ENCODE results near the gene RPL18A. TPM values are rescaled to one million over a fixed set of nuclear protein-coding genes. Genes with fewer than 3 reads are reported as not detected.

Gene RPL18A
- polyA plus RNA-seq, 1 of the 3 experiments (the other 2 are of a cell fraction) = 2,695 TPM

DNA sequence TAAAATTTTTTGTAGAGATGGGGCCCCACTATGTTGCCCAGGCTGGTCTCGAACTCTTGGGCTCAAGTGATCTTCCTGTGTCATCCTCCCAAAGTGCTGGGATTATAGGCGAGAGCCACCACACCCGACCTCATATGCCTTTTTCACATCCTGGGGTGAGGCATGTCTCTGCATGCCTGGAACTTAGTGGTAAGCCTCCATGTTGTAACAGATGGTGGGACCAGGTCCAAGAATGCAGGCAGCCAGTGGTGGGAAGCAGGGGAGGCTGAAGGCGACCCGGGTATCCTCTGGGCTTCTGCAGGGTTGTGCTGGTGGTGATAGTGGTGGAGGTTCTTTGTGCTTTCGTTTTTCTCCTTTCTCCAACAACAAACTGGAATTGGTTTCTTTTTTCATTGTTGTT, 43.0 kb downstream of the RPL18A start (continued):
- TF ChIP-seq, protein P1, sequence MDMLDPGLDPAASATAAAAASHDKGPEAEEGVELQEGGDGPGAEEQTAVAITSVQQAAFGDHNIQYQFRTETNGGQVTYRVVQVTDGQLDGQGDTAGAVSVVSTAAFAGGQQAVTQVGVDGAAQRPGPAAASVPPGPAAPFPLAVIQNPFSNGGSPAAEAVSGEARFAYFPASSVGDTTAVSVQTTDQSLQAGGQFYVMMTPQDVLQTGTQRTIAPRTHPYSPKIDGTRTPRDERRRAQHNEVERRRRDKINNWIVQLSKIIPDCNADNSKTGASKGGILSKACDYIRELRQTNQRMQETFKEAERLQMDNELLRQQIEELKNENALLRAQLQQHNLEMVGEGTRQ (IDR thresholded peaks at IDR 0.05; ENCODE audit: borderline replicate concordance, low read depth, low read length) = no peak
- TF ChIP-seq POLR2AphosphoS5 (IDR thresholded peaks at IDR 0.05; ENCODE audit: low read depth, low read length) (no peak), TEAD4 (IDR thresholded peaks at IDR 0.05; ENCODE audit: borderline replicate concordance, insufficient read depth) (no peak), MEF2A (IDR thresholded peaks at IDR 0.05; ENCODE audit: borderline replicate concordance, low read depth) (no peak), SMC3 (IDR thresholded peaks at IDR 0.05; ENCODE audit: low read depth, low read length) (no peak), FOXM1 (IDR thresholded peaks at IDR 0.05; ENCODE audit: low read depth) (no peak)
- TF ChIP-seq, protein P2, sequence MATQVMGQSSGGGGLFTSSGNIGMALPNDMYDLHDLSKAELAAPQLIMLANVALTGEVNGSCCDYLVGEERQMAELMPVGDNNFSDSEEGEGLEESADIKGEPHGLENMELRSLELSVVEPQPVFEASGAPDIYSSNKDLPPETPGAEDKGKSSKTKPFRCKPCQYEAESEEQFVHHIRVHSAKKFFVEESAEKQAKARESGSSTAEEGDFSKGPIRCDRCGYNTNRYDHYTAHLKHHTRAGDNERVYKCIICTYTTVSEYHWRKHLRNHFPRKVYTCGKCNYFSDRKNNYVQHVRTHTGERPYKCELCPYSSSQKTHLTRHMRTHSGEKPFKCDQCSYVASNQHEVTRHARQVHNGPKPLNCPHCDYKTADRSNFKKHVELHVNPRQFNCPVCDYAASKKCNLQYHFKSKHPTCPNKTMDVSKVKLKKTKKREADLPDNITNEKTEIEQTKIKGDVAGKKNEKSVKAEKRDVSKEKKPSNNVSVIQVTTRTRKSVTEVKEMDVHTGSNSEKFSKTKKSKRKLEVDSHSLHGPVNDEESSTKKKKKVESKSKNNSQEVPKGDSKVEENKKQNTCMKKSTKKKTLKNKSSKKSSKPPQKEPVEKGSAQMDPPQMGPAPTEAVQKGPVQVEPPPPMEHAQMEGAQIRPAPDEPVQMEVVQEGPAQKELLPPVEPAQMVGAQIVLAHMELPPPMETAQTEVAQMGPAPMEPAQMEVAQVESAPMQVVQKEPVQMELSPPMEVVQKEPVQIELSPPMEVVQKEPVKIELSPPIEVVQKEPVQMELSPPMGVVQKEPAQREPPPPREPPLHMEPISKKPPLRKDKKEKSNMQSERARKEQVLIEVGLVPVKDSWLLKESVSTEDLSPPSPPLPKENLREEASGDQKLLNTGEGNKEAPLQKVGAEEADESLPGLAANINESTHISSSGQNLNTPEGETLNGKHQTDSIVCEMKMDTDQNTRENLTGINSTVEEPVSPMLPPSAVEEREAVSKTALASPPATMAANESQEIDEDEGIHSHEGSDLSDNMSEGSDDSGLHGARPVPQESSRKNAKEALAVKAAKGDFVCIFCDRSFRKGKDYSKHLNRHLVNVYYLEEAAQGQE (IDR thresholded peaks at IDR 0.05; ENCODE audit: low read depth, low read length) = no peak

DNA sequence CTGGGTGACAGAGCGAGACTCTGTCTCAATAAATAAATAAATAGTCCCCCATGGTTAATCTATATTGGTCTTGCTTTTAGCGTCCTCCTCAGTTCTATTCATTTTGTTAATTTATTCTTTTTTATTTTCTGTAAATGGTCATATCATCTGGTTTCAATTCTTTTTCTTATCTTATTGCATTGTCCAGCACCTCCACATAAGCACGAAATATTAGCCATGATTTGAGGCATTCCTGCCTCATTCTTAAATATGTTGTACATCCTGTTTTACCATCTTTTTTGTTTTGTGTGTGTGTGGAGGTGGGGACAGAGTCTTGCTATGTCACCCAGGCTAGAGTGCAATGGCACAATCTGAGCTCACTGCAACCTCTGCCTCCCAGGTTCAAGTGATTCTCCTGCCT, 48.5 kb downstream of the RPL18A start:
- no peaks in the 10 kb centered on the region for H3K4me1 ChIP-seq (ENCODE audit: control insufficient read depth in 1 of 2, insufficient read depth in 2 of 2, low read depth in 1 of 2, low read length in 1 of 2)
- 0 out of 2 replicates have a peak, but pooled peaks cover 6% of the 10 kb centered on the region for H3K9me3 ChIP-seq
- H3K9me2 ChIP-seq = no peaks in the 10 kb centered on the region
- no peak overlapping the region for H3K4me2 ChIP-seq
- H3K36me3 ChIP-seq (replicated peaks in 1 of 2; ENCODE audit: control insufficient read depth in 1 of 2, insufficient read depth in 2 of 2, low read length in 1 of 2) = no peaks in the 10 kb centered on the region
- ChIA-PET POLR2A (no interaction called here), CTCF (interaction anchor here (3.2 kb wide), 1 partner anchor 24 kb away, joined by 13 read pairs; the partner anchor contains the start of gene CCDC124)
- TF ChIP-seq SIN3A (IDR thresholded peaks at IDR 0.05; ENCODE audit: borderline replicate concordance, low read depth, low read length) = no peak
- TF ChIP-seq RAD21 (IDR thresholded peaks at IDR 0.05; ENCODE audit: low read length) = no peak
- TF ChIP-seq RXRA (IDR thresholded peaks at IDR 0.05; ENCODE audit: borderline replicate concordance, low read depth) = no peak
- TF ChIP-seq GATA2 (CRISPR knock-in tag; IDR thresholded peaks at IDR 0.05) = no peak
- TF ChIP-seq, protein P1 (IDR thresholded peaks at IDR 0.05; ENCODE audit: borderline replicate concordance, low read depth, low read length) = no peak
- no peak for TF ChIP-seq GABPA (IDR thresholded peaks at IDR 0.05; ENCODE audit: low read depth)
- TF ChIP-seq CHD2 (IDR thresholded peaks at IDR 0.05; ENCODE audit: low read length, partially characterized antibody) = no peak
- no peak for TF ChIP-seq ZBTB33 (IDR thresholded peaks at IDR 0.05; ENCODE audit: borderline replicate concordance, low read depth)
- no peak for TF ChIP-seq NFIC (IDR thresholded peaks at IDR 0.05; ENCODE audit: borderline replicate concordance)
- TF ChIP-seq TAF1 (IDR thresholded peaks at IDR 0.05; ENCODE audit: borderline replicate concordance, low read depth, low read length) = no peak
- no peak for TF ChIP-seq EZH2phosphoT487 (IDR thresholded peaks at IDR 0.05; ENCODE audit: borderline replicate concordance, low read depth)
- no peak for TF ChIP-seq POLR2AphosphoS5 (IDR thresholded peaks at IDR 0.05; ENCODE audit: low read depth, low read length)
- TF ChIP-seq MAX (IDR thresholded peaks at IDR 0.05; ENCODE audit: low read depth) = no peak
- no peak for TF ChIP-seq SMC3 (IDR thresholded peaks at IDR 0.05; ENCODE audit: low read depth, low read length)
- no peak for TF ChIP-seq FOXM1 (IDR thresholded peaks at IDR 0.05; ENCODE audit: low read depth)
- no peak for TF ChIP-seq FOSL2 (IDR thresholded peaks at IDR 0.05; ENCODE audit: borderline replicate concordance, low read depth)
- TF ChIP-seq, protein P3, sequence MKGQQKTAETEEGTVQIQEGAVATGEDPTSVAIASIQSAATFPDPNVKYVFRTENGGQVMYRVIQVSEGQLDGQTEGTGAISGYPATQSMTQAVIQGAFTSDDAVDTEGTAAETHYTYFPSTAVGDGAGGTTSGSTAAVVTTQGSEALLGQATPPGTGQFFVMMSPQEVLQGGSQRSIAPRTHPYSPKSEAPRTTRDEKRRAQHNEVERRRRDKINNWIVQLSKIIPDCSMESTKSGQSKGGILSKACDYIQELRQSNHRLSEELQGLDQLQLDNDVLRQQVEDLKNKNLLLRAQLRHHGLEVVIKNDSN (IDR thresholded peaks at IDR 0.05; ENCODE audit: borderline replicate concordance, low read depth) = no peak
- H3K27me3 ChIP-seq (ENCODE audit: insufficient read depth) = no peaks in the 10 kb centered on the region
- H3F3A ChIP-seq (replicated peaks; ENCODE audit: insufficient read depth) = no peaks in the 10 kb centered on the region
- DNase-seq = no peak
- no peaks in the 10 kb centered on the region for H3K79me2 ChIP-seq (ENCODE audit: insufficient read depth)
- H3K4me3 ChIP-seq (ENCODE audit: low read depth in 2 of 2, low read length in 1 of 2) = no peak overlapping the region
- H2AFZ ChIP-seq (ENCODE audit: low read depth) = no peak overlapping the region
- no peak overlapping the region for H3K9ac ChIP-seq
- WGBS (ENCODE audit: low lambda C conversion rate) = 28% methylated on average over 3 of the region's 3 CpGs
- H3K27ac ChIP-seq (ENCODE audit: low read depth in 2 of 2, low read length in 1 of 2) = no peak overlapping the region
- no peaks in the 10 kb centered on the region for H4K20me1 ChIP-seq (ENCODE audit: insufficient read depth)

Data from SK-N-SH (cell line).